PC-9 (cell line): Measurements from ENCODE around the gene CDKN1C. TPM values are rescaled to one million over a fixed set of nuclear protein-coding genes. Genes with fewer than 3 reads are reported as not detected.

Source experiments
- BruUV-seq: library from RNA; stranded (reverse); fragments of 400-500 nt; replicated peaks from 2 replicates; lab custom pipeline; 2021; lab: Mats Ljungman, UMichigan
- CTCF ChIA-PET: fragments of 300-600 bp; sonication (Branson Sonifier 250); formaldehyde crosslinking; loops from one replicate; lab custom pipeline; 2022; ENCODE audit warnings: antibody characterized with exemption; lab: Charles Lee
- POLR2A ChIA-PET: fragments of 300-600 bp; sonication (Branson Sonifier 250); formaldehyde crosslinking; loops from one replicate; lab custom pipeline; 2022; ENCODE audit warnings: antibody characterized with exemption; ENCODE audit not compliant: unreplicated experiment; lab: Charles Lee
- DNase-seq, 2 experiments: peaks; one replicate each; pipeline versions ENCODE4 v3.0.0 to v3.0.0-alpha.2; 2015 to 2022; ENCODE audit warnings: mixed read lengths in 1 of 2
- H2AFZ ChIP-seq: fragments of 200-600 bp; sonication (generic); 2 replicates; pipeline ENCODE4 v1.8.1; 2017; ENCODE audit warnings: antibody characterized with exemption
- H3F3A ChIP-seq: fragments of 200-600 bp; sonication (generic); 2 replicates; pipeline ENCODE4 v1.8.1; 2017; ENCODE audit warnings: antibody characterized with exemption, mild to moderate bottlenecking, low read depth; ENCODE audit not compliant: insufficient read depth
- H3K27ac ChIP-seq: fragments of 200-600 bp; sonication (generic); 2 replicates; pipeline ENCODE4 v1.6.1; 2016; ENCODE audit warnings: mixed run types
- H3K27me3 ChIP-seq: fragments of 200-600 bp; sonication (generic); 2 replicates; pipeline ENCODE4 v1.6.1; 2016; ENCODE audit warnings: low read depth, mixed run types; ENCODE audit not compliant: insufficient read depth
- H3K36me3 ChIP-seq: fragments of 200-600 bp; sonication (generic); 2 replicates; pipeline ENCODE4 v1.6.1; 2016; ENCODE audit warnings: low read depth, mixed run types
- H3K4me1 ChIP-seq: fragments of 200-600 bp; sonication (generic); replicated peaks from 2 replicates; pipeline ENCODE4 v1.6.1; 2016; ENCODE audit warnings: mixed run types; ENCODE audit not compliant: insufficient read depth
- H3K4me2 ChIP-seq: fragments of 200-600 bp; sonication (generic); 2 replicates; pipeline ENCODE4 v1.6.1; 2017; ENCODE audit warnings: mixed run types
- H3K4me3 ChIP-seq: fragments of 200-600 bp; sonication (generic); 2 replicates; pipeline ENCODE4 v1.6.1; 2016; ENCODE audit warnings: mixed run types
- H3K79me2 ChIP-seq: fragments of 200-600 bp; sonication (generic); 2 replicates; pipeline ENCODE4 v1.6.1; 2017; ENCODE audit warnings: low read depth, mixed run types
- H3K9me2 ChIP-seq: fragments of 200-600 bp; sonication (generic); 2 replicates; pipeline ENCODE4 v1.8.1; 2017; ENCODE audit warnings: mild to moderate bottlenecking; ENCODE audit not compliant: insufficient read depth
- H3K9me3 ChIP-seq: fragments of 200-600 bp; sonication (generic); 2 replicates; pipeline ENCODE4 v1.8.1; 2016; ENCODE audit warnings: low read depth; ENCODE audit not compliant: insufficient read depth
- H4K20me1 ChIP-seq: fragments of 200-600 bp; sonication (generic); 2 replicates; pipeline ENCODE4 v1.8.1; 2017; ENCODE audit not compliant: insufficient read depth
- CTCF ChIP-seq: fragments of 200-600 bp; sonication (generic); conservative IDR thresholded peaks from 2 replicates; pipeline ENCODE4 v1.6.1; 2017; ENCODE audit warnings: mixed run types, antibody characterized with exemption, mild to moderate bottlenecking, moderate library complexity
- EZH2 ChIP-seq: fragments of 200-600 bp; sonication (generic); IDR thresholded peaks from 2 replicates; pipeline ENCODE4 v1.8.0; 2017; ENCODE audit warnings: antibody characterized with exemption, low read depth
- intact Hi-C: fragments of 100-400 bp; cut with micrococcal nuclease; formaldehyde crosslinking; loops from one replicate; pipeline ENCODE4 v1.10.0; 2022; ENCODE audit not compliant: unreplicated experiment
- total RNA-seq: library from RNA; stranded (reverse); gene quantifications from 2 replicates; pipeline ENCODE4 v1.2.3, GENCODE V29; 2021

The CDKN1C gene
- total RNA-seq, 1 experiment from 2014 or later = 5.1 TPM

- DNase-seq = no peak
- TF ChIP-seq EZH2 (no peak), CTCF (no peak)
- Histone ChIP-seq H3K36me3 (no peaks in the 10 kb centered on the region), H4K20me1 (no peaks in the 10 kb centered on the region), H3K27ac (no peak overlapping the region), H3K79me2 (no peaks in the 10 kb centered on the region), H3K4me2 (no peak overlapping the region), H3K9me2 (no peaks in the 10 kb centered on the region), H3K9me3 (0 out of 2 replicates have a peak, but pooled peaks cover 3% of the 10 kb centered on the region), H3K4me3 (no peak overlapping the region), H2AFZ (no peak overlapping the region), H3F3A (no peaks in the 10 kb centered on the region), H3K4me1 (no peaks in the 10 kb centered on the region), H3K27me3 (no peaks in the 10 kb centered on the region)
- ChIA-PET POLR2A (no interaction called here), CTCF (no interaction called here)
- intact Hi-C loops = no loop called here
- no TSS peak for BruUV-seq
Observed at GRCh38 chr11:2833716-2834502, 51.7 kb downstream of the CDKN1C start.

Other genes starting within 250 kb of the CDKN1C start
- 3.4 and 4.3 TPM in 2 replicates for gene KCNQ1OT1, start 185.8 kb downstream of the CDKN1C start, total RNA-seq
- gene PHLDA2, start 43.6 kb upstream of the CDKN1C start, total RNA-seq = 10.7 and 14.1 TPM in 2 replicates
- 73.3 and 86.7 TPM in 2 replicates for gene NAP1L4, start 106.6 kb upstream of the CDKN1C start, total RNA-seq
- gene CARS1, start 171.6 kb upstream of the CDKN1C start, total RNA-seq = 58.4 and 78.8 TPM in 2 replicates